HG02884 (cell line): ENCODE results near the gene NOC4L.
"Not testable (repeated sequence)": the region's sequence is repeated elsewhere in the genome, so short reads cannot be mapped to it uniquely, and the experiment has no call there.

Source experiments
- ATAC-seq: cut with Tn5 transposase; IDR thresholded peaks from one replicate; pipeline ENCODE4 v1.9.1; 2021; ENCODE audit warnings: mild to moderate bottlenecking, moderate library complexity; ENCODE audit not compliant: unreplicated experiment

The NOC4L gene

DNA sequence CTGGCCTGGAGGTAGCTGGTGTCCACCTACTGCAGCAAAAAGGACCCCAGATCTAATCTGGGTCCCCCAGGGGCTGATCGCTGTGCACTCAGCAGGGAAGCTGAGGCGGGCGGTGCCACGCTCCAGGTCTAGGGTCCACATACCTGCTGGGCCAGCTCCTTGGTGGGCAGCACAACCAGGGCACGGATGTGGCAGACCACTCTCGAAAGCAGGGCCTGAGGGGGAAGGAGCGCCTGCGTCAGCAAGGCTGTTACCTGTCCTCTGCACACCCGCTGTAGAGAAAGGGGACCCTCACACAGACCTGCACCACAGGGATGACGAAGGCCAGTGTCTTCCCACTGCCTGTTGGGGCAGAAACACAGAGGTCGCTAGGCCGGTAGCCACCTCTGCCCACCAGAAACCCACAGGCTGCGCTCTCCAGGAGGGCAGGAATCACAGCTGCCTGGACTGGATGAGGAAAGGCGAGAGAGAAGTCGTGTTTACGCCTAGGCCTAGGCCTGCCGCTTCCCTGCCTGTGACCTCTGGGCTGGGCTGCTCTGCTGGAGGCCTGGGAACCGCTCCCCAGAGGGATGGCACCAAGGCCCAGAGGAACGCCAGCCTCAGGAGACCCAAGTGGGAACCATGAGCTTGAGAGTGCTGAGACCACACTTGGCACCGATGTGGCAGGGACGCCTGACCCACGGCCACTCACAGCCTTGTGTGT lies 2.1 kb upstream of the NOC4L start:
- no peak for ATAC-seq

DNA sequence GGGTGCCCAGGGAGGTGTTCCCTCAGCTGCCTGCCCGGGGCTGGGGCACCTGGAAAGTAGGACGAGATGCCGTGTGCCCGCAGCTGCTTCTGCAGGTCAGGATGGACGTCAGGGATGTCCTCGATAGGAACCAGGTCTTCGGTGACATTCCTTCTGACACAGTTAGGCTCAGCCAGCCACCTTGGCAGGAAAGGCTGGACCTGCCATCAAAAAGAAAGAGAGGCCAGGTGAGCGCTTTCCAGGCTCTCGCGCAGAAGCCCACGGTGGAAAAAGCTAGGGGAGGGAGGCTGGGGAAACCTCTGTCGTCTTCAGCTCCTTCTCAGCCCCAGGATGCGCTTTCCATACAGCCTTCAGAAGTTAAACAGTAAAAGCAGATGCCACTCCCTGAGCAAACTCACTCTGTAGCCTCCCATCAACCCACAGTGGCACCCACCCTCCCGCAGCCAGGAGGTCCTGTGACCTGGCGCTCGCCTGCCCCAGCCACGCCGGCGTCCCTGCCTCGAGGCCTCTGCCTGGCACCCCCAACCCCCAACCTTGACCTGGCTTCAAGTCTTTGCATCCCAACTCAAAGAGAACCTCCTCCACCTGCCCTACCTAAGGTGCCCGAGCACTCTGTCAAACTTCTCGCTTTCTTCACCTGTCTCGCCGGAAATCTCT lies 1.4 kb upstream of the NOC4L start:
- ATAC-seq: no peak

DNA sequence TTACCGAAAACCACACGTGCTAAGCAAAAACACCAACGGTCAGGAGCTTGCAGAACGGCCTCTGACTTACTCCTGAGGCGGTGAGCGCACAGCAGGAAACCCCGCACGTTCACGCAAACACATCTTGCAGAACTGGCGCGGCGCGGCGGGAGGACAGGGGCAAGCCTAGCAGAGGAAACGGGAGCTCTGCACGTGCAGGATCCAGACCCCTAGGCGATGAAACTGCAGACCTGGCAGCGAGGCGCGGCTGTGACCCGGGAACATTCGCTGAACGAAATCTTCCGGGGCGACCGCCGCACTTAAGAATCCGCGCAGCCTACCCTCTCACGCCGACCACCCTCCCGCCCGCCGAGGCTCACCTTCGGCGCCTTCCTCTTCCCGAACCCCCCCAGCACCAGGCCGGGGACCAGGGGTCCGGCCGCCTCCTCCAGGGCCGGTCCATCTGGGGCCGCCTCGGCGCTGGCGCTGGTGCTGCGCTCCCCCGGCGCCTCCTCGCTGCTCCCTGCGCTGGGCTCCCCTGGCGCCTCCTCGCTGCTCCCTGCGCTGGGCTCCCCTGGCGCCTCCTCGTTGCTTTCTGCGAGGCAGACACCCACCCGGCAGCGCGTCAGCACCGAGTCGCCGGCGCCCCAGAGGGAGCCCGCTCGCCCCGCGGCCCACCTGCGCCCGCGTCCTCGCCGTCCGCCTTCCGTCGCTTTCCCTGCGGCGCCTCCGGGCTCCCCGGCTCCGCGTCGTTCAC lies 753 bp upstream of the NOC4L start:
- peak; percentile 22 for ATAC-seq

DNA sequence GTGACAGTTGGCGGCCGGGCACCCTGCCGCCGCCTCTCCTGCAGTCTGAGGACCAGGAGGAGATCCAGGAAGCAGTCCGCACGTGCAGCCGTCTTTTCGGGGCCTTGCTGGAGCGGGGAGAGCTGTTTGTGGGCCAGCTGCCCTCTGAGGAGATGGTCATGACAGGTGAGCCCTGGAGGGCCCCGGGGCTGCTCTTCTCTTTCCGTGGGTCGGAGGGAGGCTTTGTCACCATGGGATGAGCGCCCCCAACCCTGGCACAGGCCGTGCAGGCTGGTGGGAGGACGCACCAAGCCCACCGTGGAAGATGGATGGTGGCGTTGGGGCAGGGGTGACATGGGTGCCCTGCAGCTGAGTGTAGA lies 532 bp downstream of the NOC4L start:
- ATAC-seq: no peak

DNA sequence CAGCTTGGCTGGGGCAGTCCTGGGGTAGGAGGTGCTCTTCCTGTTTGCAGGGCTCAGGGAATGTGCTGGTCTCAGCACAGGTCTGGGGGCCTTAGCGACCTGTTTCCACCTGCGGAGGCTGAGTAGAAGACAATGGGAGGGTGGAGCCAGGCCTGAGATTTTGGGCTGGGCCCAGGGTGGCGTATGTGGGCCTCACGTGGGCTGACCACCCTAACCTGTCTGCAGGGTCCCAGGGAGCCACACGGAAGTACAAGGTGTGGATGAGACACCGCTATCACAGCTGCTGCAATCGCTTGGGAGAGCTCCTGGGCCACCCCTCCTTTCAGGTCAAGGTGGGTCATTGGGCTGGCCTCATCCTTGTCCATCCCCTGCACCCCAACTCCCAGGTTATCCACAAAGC lies 1.1 kb downstream of the NOC4L start:
- no peak for ATAC-seq

DNA sequence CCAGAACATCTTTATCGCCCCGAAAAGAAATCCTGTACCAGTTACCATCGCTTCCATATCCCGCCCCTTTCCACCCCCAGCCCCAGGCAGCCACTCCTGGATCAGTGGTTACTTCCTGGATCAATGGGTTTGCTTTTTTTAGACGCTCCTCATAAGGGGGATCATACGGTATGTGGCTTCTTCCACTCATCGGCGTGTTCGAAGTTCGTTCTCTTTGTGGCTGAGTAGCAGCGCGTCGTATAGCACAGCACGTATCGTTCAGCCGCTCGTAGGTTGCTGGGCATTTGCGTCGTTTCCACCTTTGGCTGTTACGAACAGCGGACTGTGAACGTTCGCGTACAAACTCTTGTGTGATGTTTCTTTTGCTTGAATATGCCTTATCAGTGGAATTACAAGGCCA lies 1.8 kb downstream of the NOC4L start:
- ATAC-seq: no peak

DNA sequence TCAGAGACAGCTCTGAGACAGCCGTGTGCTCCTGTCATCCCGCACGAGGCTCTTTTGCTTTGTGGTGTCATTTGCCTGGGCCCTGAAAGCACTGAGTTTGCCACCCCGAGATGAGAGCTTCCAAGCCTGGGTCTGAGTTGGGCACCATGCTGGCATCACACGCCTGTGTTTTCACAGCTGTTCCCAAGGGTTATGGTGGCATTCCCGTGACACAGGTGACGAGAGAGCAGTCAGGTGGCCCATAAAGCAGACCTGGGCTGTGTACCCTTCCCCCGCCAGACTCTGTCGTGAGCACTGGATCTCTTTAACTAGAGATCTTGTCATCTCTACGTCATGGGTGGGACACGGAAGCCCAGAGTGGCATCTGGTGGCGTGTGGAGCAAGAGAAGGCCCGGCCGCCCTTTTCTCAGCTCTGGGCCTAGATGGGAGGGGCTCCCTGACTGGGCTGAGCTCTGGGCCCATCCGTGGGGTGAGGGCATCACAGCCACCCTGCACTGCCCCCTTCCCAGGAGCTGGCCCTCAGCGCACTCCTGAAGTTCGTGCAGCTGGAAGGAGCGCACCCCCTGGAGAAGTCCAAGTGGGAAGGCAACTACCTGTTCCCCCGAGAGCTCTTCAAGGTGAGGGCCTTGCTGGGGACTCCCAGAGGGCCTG lies 2.6 kb downstream of the NOC4L start:
- no peak for ATAC-seq

DNA sequence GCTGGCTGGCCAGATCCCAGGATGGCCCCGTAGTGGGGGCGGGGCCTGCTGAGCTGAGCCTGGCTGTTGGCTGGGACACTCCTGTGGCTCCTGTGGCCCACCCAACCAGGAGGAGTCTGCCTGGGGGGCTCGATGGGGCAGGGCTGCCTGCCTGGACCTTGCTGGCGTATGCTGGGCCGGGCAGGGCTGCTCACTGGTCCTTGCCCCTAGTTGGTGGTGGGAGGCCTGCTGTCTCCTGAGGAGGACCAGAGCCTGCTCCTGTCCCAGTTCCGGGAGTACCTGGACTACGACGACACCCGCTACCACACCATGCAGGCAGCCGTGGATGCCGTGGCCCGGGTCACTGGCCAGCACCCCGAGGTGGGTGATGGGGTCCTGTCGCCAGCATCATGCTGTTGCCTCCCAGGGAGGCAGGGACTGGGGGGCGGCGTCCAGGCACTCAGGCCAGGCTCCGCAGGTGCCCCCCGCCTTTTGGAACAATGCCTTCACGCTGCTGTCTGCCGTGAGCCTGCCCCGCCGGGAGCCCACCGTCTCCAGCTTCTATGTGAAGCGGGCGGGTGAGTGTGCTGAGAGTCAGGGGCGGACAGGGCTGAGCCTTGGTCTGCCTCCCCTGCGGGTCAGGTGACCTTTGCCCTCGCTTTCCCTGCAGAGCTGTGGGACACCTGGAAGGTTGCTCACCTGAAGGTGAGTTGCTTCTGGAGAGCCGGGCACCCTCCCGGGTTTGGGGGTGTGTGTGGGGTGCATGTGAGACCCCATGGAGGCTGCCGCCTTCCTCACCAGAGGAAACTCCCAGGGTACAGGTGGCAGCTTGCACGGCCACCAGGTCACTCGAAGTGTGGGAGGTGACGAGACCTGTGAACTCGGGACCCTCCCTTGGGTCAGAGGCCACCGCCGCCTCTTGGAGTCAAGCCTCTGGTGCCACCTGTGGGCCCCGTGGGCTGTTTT lies 3.4 kb downstream of the NOC4L start:
- ATAC-seq: no peak

DNA sequence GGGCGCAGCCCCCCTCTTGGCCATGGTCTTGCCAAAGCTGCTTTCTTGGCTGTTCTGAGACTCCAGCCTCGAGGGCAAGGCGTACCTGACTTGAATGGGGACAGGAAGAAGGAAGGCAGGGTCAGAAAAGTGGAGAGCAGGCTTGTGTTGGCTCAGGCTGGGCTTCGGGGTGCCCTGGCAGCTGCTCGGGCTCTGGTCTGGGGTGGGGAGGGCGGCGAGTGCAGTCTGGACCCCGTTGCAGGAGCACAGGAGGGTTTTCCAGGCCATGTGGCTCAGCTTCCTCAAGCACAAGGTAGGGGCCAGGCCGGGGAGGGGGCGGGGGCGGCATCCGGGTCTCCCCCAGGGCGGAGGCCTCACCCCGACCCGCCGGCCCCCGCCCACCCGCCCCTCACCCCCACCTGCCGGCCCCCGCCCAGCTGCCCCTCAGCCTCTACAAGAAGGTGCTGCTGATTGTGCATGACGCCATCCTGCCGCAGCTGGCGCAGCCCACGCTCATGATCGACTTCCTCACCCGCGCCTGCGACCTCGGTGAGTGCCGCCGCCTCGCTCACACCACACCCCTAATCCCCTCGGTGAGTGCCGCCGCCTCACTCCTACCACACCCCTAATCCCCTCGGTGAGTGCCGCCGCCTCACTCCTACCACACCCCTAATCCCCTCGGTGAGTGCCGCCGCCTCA lies 4.2 kb downstream of the NOC4L start:
- no peak for ATAC-seq

DNA sequence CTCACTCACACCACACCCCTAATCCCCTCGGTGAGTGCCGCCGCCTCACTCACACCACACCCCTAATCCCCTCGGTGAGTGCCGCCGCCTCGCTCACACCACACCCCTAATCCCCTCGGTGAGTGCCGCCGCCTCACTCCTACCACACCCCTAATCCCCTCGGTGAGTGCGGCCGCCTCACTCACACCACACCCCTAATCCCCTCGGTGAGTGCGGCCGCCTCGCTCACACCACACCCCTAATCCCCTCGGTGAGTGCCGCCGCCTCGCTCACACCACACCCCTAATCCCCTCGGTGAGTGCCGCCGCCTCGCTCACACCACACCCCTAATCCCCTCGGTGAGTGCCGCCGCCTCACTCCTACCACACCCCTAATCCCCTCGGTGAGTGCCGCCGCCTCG lies 5.3 kb downstream of the NOC4L start:
- ATAC-seq: not testable (repeated sequence)

DNA sequence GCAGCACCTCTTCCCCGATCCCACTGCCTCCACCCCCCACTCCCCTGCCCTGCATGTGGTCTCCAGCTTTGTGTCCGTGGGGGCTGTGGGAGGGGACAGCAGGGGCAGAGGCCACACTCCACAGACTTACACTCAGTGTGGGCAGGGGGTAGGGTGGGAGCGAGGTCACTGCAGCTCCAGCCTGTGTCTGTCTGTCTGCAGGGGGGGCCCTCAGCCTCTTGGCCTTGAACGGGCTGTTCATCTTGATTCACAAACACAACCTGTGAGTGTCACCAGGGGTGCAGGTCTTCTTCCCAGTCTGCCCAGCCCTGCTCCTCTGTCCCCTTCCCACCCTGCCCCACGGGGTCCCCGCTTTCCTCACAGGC lies 6.5 kb downstream of the NOC4L start:
- ATAC-seq: no peak

DNA sequence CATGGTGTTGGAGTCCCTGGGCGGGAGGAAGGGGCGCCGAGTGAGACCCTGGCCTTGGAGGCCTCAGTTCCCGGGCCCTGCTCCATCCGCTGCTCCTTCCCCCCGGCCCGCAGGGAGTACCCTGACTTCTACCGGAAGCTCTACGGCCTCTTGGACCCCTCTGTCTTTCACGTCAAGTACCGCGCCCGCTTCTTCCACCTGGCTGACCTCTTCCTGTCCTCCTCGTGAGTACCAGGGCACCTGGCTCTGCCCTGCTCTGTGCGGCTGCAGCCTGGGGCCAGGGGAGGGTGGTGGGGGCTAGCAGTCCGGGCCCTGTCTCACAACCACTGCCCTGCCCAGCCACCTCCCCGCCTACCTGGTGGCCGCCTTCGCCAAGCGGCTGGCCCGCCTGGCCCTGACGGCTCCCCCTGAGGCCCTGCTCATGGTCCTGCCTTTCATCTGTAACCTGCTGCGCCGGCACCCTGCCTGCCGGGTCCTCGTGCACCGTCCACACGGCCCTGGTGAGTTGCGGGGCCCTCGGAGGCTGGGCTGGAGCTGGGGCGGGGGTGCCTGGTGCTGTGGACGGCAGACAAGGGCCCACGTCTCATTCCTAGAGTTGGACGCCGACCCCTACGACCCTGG lies 7.0 kb downstream of the NOC4L start:
- ATAC-seq: no peak

DNA sequence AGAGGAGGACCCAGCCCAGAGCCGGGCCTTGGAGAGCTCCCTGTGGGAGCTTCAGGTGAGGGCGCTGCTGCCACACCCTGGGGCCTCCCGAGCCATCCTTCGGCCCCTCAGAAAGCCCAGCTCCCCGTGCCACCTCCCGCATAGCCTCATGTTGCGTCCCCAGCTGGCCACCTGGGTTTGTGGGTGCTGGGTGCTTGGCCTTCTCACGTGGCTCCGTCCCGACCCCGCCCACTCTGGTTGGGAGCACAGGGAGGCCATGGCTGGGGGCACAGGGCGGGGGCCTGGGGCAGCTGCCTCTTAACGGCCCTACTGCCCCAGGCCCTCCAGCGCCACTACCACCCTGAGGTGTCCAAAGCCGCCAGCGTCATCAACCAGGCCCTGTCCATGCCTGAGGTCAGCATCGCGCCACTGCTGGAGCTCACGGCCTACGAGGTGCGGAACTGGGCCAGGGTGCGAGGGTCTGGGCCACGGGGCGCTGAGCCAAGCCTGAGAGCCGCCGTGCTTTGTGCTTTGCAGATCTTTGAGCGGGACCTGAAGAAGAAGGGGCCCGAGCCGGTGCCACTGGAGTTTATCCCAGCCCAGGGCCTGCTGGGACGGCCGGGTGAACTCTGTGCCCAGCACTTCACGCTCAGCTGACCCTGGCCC lies 7.6 kb downstream of the NOC4L start:
- ATAC-seq: no peak

DNA sequence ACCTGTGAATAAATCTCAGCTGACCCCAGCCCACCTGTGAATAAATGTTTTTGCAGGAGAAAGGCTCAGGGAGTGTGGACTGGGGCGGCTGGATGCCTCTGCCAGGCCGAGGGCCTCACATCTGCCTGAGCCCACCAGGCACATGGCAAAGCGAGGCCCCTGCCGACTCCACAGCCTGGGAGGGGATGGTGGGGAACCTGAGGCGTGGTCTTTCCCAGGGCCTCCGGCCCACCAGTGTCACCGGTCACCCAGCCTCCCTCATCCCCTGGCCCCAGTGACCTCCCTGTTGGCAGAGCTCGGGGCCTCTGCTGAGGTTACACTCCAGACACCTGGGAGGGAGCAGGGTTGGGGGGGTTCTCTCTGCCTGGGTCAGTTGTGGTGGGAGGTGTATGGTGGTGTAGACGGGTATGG lies 8.2 kb downstream of the NOC4L start:
- ATAC-seq: no peak

DNA sequence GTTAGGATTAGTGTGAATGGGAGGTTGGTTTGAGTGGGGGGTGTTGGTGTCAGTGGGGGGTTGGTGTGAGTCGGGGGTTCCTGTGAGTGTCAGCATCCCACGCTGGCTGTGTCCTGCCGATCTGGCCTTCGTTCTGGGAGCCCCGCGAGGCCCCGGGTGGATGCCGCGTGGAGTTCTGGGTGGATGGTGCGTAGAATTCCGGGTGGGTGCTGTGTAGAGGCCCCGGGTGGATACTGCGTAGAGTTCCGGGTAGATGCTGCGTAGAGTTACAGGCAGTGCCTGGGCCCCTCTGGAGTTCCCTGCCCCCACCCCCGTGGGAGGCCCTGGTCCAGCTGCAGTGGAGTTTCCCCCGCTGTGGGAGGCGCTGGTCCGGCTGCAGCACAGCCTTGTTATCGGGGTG lies 8.7 kb downstream of the NOC4L start:
- ATAC-seq: no peak

DNA sequence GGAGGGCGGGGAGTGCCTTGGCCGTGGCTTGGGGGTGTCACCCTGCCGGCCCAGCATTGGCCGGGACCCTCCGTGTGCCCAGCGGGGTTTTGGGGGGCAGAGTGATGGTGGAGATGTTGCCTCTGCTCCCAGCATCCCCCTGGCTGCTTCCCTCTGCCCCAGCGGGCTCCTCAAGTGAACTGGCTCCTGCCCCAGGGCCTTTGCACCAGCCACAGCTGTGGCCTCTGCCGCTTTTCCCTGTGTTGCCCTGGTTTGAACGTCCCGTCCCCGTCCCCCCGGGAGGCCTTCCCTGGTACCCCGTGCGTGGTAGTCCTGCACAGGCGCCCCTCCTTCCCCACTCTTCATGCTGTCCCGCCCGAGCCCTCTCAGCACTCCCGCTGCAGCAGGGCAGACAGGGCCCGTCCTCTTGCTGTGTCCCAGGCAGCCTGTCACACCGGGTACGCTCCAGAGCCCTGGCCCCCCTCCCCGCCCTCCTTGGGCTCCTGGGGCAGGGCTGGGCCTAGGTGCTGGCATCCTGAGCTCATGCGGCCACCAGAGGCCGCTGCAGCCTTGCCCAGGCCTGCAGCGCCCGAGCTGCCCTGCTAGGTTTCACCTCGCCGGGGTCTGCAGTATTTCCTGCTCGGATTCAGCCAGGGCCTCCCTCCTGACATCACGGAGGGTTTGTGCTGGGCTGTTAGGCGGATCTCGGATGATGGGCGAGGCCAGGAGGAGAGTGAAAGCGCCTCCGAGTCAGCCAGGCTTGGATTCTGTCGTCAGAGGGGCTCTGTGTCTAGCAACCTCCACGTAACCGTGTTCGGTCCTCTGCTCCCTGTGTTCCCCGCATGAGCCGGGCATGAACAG lies 9.5 kb downstream of the NOC4L start:
- no peak for ATAC-seq

DNA sequence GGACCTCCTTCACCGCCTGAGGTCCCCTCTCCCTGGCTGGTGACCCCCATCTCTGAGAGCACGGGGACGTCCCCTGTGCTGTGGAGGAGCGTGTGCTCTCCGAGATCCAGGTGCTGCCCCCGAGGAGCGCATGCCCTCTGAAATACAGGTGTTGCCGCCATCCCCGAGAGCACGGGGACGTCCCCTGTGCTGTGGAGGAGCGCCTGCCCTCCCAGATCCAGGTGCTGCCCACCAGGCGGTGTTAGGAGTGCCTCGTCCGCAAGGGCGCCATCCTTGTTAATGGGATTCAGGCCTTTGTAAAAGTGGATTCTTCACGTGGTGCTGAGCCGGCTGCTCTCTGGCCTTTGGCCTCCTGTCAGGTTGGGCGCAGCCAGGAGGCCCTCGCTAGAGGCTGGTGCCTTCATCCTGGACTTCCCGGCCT lies 10.1 kb downstream of the NOC4L start:
- ATAC-seq: no peak
